Measurements from ENCODE around the gene IL27RA. TPM values are rescaled to one million over a fixed set of nuclear protein-coding genes. Genes with fewer than 3 reads are reported as not detected.

Gene IL27RA
- polyA plus RNA-seq, 2 of the 4 experiments (the other 2 are of a cell fraction), result 3.0 to 4.5 TPM

GRCh38 chr19:13997631-13997962 is 34.0 kb upstream of the IL27RA start:
- no peak for ATAC-seq
- FAIRE-seq, result no peak
- 80% methylated on average over 3 of the region's 6 CpGs for WGBS (ENCODE audit: missing lambda C conversion rate)
- H3K9me3 ChIP-seq, result peaks cover 6% of the 10 kb centered on the region; the same call in 1 of the 3 replicates
- no peak for DNase-seq (ENCODE audit: low read depth in 1 of 2, low spot score in 1 of 2)
- TF ChIP-seq BHLHE40 (IDR thresholded peaks at IDR 0.05; ENCODE audit: low read depth, low read length), result no peak
- TF ChIP-seq FOSB (CRISPR knock-in tag; IDR thresholded peaks at IDR 0.05), result no peak
- TF ChIP-seq KDM1A (IDR thresholded peaks at IDR 0.05; ENCODE audit: low read depth), result no peak
- TF ChIP-seq TFCP2L1 (CRISPR knock-in tag; IDR thresholded peaks at IDR 0.05), result no peak
- no peak for TF ChIP-seq EHMT2 (IDR thresholded peaks at IDR 0.05; ENCODE audit: low read depth)
- TF ChIP-seq RNF2 (IDR thresholded peaks at IDR 0.05; ENCODE audit: borderline replicate concordance, low read depth), result no peak
- CTCF ChIA-PET, result interaction anchor here (0.6 kb wide), 1 partner anchor 126 kb away, joined by 3 read pairs; no protein-coding TSS in a partner anchor
- no peak overlapping the region for H3K27ac ChIP-seq
- no peak overlapping the region for H3K4me3 ChIP-seq
- POLR2A ChIA-PET, result no interaction called here
- no peaks in the 10 kb centered on the region for H3K4me1 ChIP-seq
- H3K4me2 ChIP-seq, result no peak overlapping the region

- ATAC-seq, result no peak
Observed at GRCh38 chr19:13998426-13998825, 33.1 kb upstream of the IL27RA start.

GRCh38 chr19:13999085-13999484 is 32.5 kb upstream of the IL27RA start:
- CTCF ChIA-PET, result interaction anchor here (1.2 kb wide), 1 partner anchor 117 kb away, joined by 3 read pairs; no protein-coding TSS in a partner anchor
- no peak overlapping the region for H3K27ac ChIP-seq
- POLR2A ChIA-PET, result no interaction called here

More at GRCh38 chr19:13998426-13998825, 33.1 kb upstream of the IL27RA start:
- Histone ChIP-seq H3K9me3 (peaks cover 6% of the 10 kb centered on the region; the same call in 1 of the 3 replicates), H3K4me2 (no peak overlapping the region), H3K27ac (no peak overlapping the region), H3K4me3 (no peak overlapping the region), H3K4me1 (peaks cover 8% of the 10 kb centered on the region; the same call in 1 of the 3 replicates)
- 86% methylated on average over 1 of the region's 1 CpG for WGBS (ENCODE audit: missing lambda C conversion rate)
- TF ChIP-seq ZFP36 (IDR thresholded peaks at IDR 0.05; ENCODE audit: borderline replicate concordance, partially characterized antibody), result no peak
- ChIA-PET POLR2A (no interaction called here), CTCF (interaction anchor here (0.6 to 1.2 kb wide), 2 partner anchors 116 to 125 kb away, joined by 3 read pairs; no protein-coding TSS in a partner anchor)
- FAIRE-seq (no peak), DNase-seq (ENCODE audit: low read depth in 1 of 2, low spot score in 1 of 2) (no peak)

GRCh38 chr19:14000691-14001375 is 30.7 kb upstream of the IL27RA start:
- no peak for ATAC-seq
- CTCF ChIA-PET, result no interaction called here
- TF ChIP-seq KDM1A (IDR thresholded peaks at IDR 0.05; ENCODE audit: low read depth), result no peak
- TF ChIP-seq JUNB (IDR thresholded peaks at IDR 0.05), result no peak

More at GRCh38 chr19:13999085-13999484, 32.5 kb upstream of the IL27RA start:
- WGBS (ENCODE audit: missing lambda C conversion rate), result 92% methylated on average over 3 of the region's 3 CpGs
- Histone ChIP-seq H3K4me1 (peaks cover 10% of the 10 kb centered on the region; the same call in 1 of the 3 replicates), H3K9me3 (peaks cover 6% of the 10 kb centered on the region; the same call in 1 of the 3 replicates), H3K4me3 (no peak overlapping the region), H3K4me2 (no peak overlapping the region)
- no peak for TF ChIP-seq ZNF302 (CRISPR knock-in tag; IDR thresholded peaks at IDR 0.05)
- no peak for TF ChIP-seq CBX8 (IDR thresholded peaks at IDR 0.05)
- peak; percentile 56; the same call in 1 of the 2 replicates for TF ChIP-seq KDM1A (IDR thresholded peaks at IDR 0.05; ENCODE audit: low read depth)
- TF ChIP-seq CHD4 (IDR thresholded peaks at IDR 0.05; ENCODE audit: borderline replicate concordance), result no peak
- TF ChIP-seq MAZ (IDR thresholded peaks at IDR 0.05; ENCODE audit: borderline replicate concordance, low read depth, low read length), result no peak
- no peak for TF ChIP-seq HOXA7 (CRISPR knock-in tag; IDR thresholded peaks at IDR 0.05)
- TF ChIP-seq EHF (CRISPR knock-in tag; IDR thresholded peaks at IDR 0.05), result no peak
- ATAC-seq (no peak), FAIRE-seq (no peak), DNase-seq (ENCODE audit: low read depth in 1 of 2, low spot score in 1 of 2) (no peak)

GRCh38 chr19:14002571-14003250 is 28.9 kb upstream of the IL27RA start:
- Histone ChIP-seq H3K27ac (0 out of 6 replicates have a peak overlapping the region, but pooled peaks of 1 of the 2 experiments have one; percentile 11), H3K9me3 (peaks cover 6% of the 10 kb centered on the region; the same call in 1 of the 3 replicates), H3K4me2 (no peak overlapping the region), H3K4me1 (peaks cover 14% of the 10 kb centered on the region; the same call in 1 of the 3 replicates), H3K4me3 (no peak overlapping the region)
- WGBS (ENCODE audit: missing lambda C conversion rate), result 79% methylated on average over 13 of the region's 13 CpGs
- no peak for TF ChIP-seq POLR2AphosphoS2 (conservative IDR thresholded peaks at IDR 0.05; ENCODE audit: low read length)
- no peak for TF ChIP-seq JUN (IDR thresholded peaks at IDR 0.05)
- TF ChIP-seq CEBPB (IDR thresholded peaks at IDR 0.05), result no peak
- no peak for TF ChIP-seq JUNB (IDR thresholded peaks at IDR 0.05)
- TF ChIP-seq SMC3 (IDR thresholded peaks at IDR 0.05), result no peak
- TF ChIP-seq HEYL (CRISPR knock-in tag; IDR thresholded peaks at IDR 0.05), result no peak
- TF ChIP-seq HOXB5 (CRISPR knock-in tag; IDR thresholded peaks at IDR 0.05), result no peak
- TF ChIP-seq POLR2A (IDR thresholded peaks at IDR 0.05; ENCODE audit: low read length), result no peak
- TF ChIP-seq HDAC2 (IDR thresholded peaks at IDR 0.05), result no peak
- no peak for ATAC-seq
- no peak for DNase-seq (ENCODE audit: low read depth in 1 of 2, low spot score in 1 of 2)
- ChIA-PET CTCF (no interaction called here), POLR2A (no interaction called here)
- no peak for FAIRE-seq

More at GRCh38 chr19:14000691-14001375, 30.7 kb upstream of the IL27RA start:
- Histone ChIP-seq H3K4me1 (peaks cover 14% of the 10 kb centered on the region; the same call in 1 of the 3 replicates), H3K9me3 (peaks cover 6% of the 10 kb centered on the region; the same call in 1 of the 3 replicates), H3K4me2 (no peak overlapping the region), H3K4me3 (no peak overlapping the region), H3K27ac (no peak overlapping the region)
- POLR2A ChIA-PET, result no interaction called here
- FAIRE-seq (no peak), DNase-seq (ENCODE audit: low read depth in 1 of 2, low spot score in 1 of 2) (no peak)
- 92% methylated on average over 13 of the region's 13 CpGs for WGBS (ENCODE audit: missing lambda C conversion rate)

Measured in A549 (cell line).